Measurements from ENCODE around the gene TRAPPC4. TPM values are rescaled to one million over a fixed set of nuclear protein-coding genes. Genes with fewer than 3 reads are reported as not detected.
A peak's percentile ranks its signal among the peaks of the same experiment; 100 is the strongest.
"Not testable (repeated sequence)": the region's sequence is repeated elsewhere in the genome, so short reads cannot be mapped to it uniquely, and the experiment has no call there.

Gene TRAPPC4
- total RNA-seq, 1 donor from 2014 or later: 72.6 TPM

GRCh38 chr11:119016216-119017009 is 2.2 kb upstream of the TRAPPC4 start:
- no peak for TF ChIP-seq CTCF (IDR thresholded peaks at IDR 0.05; ENCODE audit: insufficient read depth, low read length, poor library complexity, severe bottlenecking)
- H3K36me3 ChIP-seq (ENCODE audit: control insufficient read depth, insufficient read depth, low read length): no peaks in the 10 kb centered on the region
- H3K27me3 ChIP-seq (ENCODE audit: control insufficient read depth, insufficient read depth, low read length): no peaks in the 10 kb centered on the region
- DNase-seq (ENCODE audit: low read depth): no peak
- H3K4me3 ChIP-seq (ENCODE audit: low read depth, low read length): no peak overlapping the region

GRCh38 chr11:119017377-119017776 is 1.2 kb upstream of the TRAPPC4 start:
- H3K27me3 ChIP-seq (ENCODE audit: control insufficient read depth, insufficient read depth, low read length); DNase-seq (ENCODE audit: low read depth); H3K36me3 ChIP-seq (ENCODE audit: control insufficient read depth, insufficient read depth, low read length): not testable (repeated sequence)
- peak overlapping the region; percentile 75 for H3K4me3 ChIP-seq (ENCODE audit: low read depth, low read length)

- Histone ChIP-seq H3K27me3 (ENCODE audit: control insufficient read depth, insufficient read depth, low read length) (no peaks in the 10 kb centered on the region), H3K36me3 (ENCODE audit: control insufficient read depth, insufficient read depth, low read length) (no peaks in the 10 kb centered on the region), H3K4me3 (ENCODE audit: low read depth, low read length) (no peak overlapping the region)
- DNase-seq (ENCODE audit: low read depth): no peak
- TF ChIP-seq CTCF (IDR thresholded peaks at IDR 0.05; ENCODE audit: insufficient read depth, low read length, poor library complexity, severe bottlenecking): no peak
Measured at GRCh38 chr11:119019996-119020395, 1.4 kb downstream of the TRAPPC4 start.

GRCh38 chr11:119021631-119022030 is 3.1 kb downstream of the TRAPPC4 start:
- Histone ChIP-seq H3K27me3 (ENCODE audit: control insufficient read depth, insufficient read depth, low read length) (no peaks in the 10 kb centered on the region), H3K36me3 (ENCODE audit: control insufficient read depth, insufficient read depth, low read length) (no peaks in the 10 kb centered on the region), H3K4me3 (ENCODE audit: low read depth, low read length) (no peak overlapping the region)
- no peak for DNase-seq (ENCODE audit: low read depth)
- no peak for TF ChIP-seq CTCF (IDR thresholded peaks at IDR 0.05; ENCODE audit: insufficient read depth, low read length, poor library complexity, severe bottlenecking)

- TF ChIP-seq CTCF (IDR thresholded peaks at IDR 0.05; ENCODE audit: insufficient read depth, low read length, poor library complexity, severe bottlenecking): no peak
- H3K36me3 ChIP-seq (ENCODE audit: control insufficient read depth, insufficient read depth, low read length): peaks cover 2% of the 10 kb centered on the region
- no peak overlapping the region for H3K4me3 ChIP-seq (ENCODE audit: low read depth, low read length)
- no peak for DNase-seq (ENCODE audit: low read depth)
- no peaks in the 10 kb centered on the region for H3K27me3 ChIP-seq (ENCODE audit: control insufficient read depth, insufficient read depth, low read length)
Measured at GRCh38 chr11:119023741-119024140, 5.2 kb downstream of the TRAPPC4 start.

GRCh38 chr11:119024430-119025098 is 6.0 kb downstream of the TRAPPC4 start:
- Histone ChIP-seq H3K4me3 (ENCODE audit: low read depth, low read length) (no peak overlapping the region), H3K27me3 (ENCODE audit: control insufficient read depth, insufficient read depth, low read length) (no peaks in the 10 kb centered on the region), H3K36me3 (ENCODE audit: control insufficient read depth, insufficient read depth, low read length) (peaks cover 2% of the 10 kb centered on the region)
- no peak for TF ChIP-seq CTCF (IDR thresholded peaks at IDR 0.05; ENCODE audit: insufficient read depth, low read length, poor library complexity, severe bottlenecking)
- DNase-seq (ENCODE audit: low read depth): no peak

Measured in kidney epithelial cell (primary cell).